ENCODE data around the gene PDE4B. TPM values are rescaled to one million over a fixed set of nuclear protein-coding genes. Genes with fewer than 3 reads are reported as not detected.

PDE4B gene
- total RNA-seq, 4 donors from 2014 or later = 5.2 to 16.6 (median 9.6) TPM

- no peak for DNase-seq (ENCODE audit: low spot score in 2 of 2)
- TF ChIP-seq POLR2A (IDR thresholded peaks at IDR 0.05) = no peak
- no peak for TF ChIP-seq CTCF (IDR thresholded peaks at IDR 0.05)
- no peak for TF ChIP-seq EP300 (IDR thresholded peaks at IDR 0.05)
- no peaks in the 10 kb centered on the region for H3K9me3 ChIP-seq
- H3K27me3 ChIP-seq = no peaks in the 10 kb centered on the region
- WGBS, 2 donors = 72 to 74% methylated on average over 4 of the region's 4 CpGs
- H3K4me1 ChIP-seq = no peaks in the 10 kb centered on the region
- no peaks in the 10 kb centered on the region for H3K36me3 ChIP-seq
- no peak overlapping the region for H3K4me3 ChIP-seq
- no peak overlapping the region for H3K27ac ChIP-seq
Observed at GRCh38 chr1:66069976-66070876, 277.5 kb downstream of the PDE4B start.

DNA sequence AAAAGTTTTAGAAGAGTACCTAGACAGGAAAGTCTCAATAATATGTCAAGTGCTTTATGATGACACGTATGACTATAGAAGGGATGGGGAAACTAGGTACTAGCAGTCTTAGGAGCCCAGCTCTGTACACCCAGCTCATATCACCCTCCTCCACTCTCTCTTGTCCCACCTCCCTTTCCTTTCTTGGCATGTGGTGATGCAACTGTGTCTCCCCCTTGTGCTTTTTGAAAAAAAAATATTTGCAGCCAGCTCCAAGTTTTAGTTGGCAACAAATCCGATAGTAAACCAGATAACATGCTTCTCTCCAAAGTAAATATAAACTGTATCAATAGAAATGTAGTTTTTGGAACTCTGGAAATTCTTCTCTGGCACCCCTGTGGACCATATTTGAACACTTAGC, 280.7 kb downstream of the PDE4B start:
- DNase-seq (ENCODE audit: low spot score in 2 of 2) = no peak
- Histone ChIP-seq H3K36me3 (no peaks in the 10 kb centered on the region), H3K9me3 (no peaks in the 10 kb centered on the region), H3K4me1 (no peaks in the 10 kb centered on the region), H3K4me3 (no peak overlapping the region), H3K27me3 (no peaks in the 10 kb centered on the region), H3K27ac (no peak overlapping the region)
- 44 to 47% methylated on average over 2 of the region's 2 CpGs for WGBS, 2 donors
- TF ChIP-seq POLR2A (IDR thresholded peaks at IDR 0.05) (no peak), CTCF (IDR thresholded peaks at IDR 0.05) (no peak), EP300 (IDR thresholded peaks at IDR 0.05) (no peak)

DNA sequence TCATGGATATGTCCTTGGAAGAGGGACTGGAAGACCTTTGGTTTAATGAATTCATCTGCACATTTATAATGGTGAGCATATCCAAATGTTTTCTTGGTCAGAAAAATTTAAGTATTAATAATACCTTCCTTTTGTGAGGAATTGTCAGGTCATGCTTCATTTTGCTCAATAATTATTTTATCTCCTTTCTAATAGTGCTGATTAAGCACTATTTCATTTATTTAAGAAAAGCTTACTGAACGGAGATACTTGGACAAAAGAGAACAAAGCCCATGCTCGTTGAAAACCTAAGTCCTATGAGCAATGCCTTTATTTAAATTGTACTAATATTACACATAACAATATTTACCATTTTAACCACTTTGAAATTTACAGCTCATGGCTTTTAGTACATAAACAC, 281.5 kb downstream of the PDE4B start:
- H3K27me3 ChIP-seq = no peaks in the 10 kb centered on the region
- no peaks in the 10 kb centered on the region for H3K36me3 ChIP-seq
- no peak for TF ChIP-seq EP300 (IDR thresholded peaks at IDR 0.05)
- TF ChIP-seq CTCF (IDR thresholded peaks at IDR 0.05) = no peak
- TF ChIP-seq POLR2A (IDR thresholded peaks at IDR 0.05) = no peak
- no peaks in the 10 kb centered on the region for H3K9me3 ChIP-seq
- no peak overlapping the region for H3K4me3 ChIP-seq
- H3K27ac ChIP-seq = no peak overlapping the region
- 83 to 84% methylated on average over 2 of the region's 2 CpGs for WGBS, 2 donors
- no peak for DNase-seq (ENCODE audit: low spot score in 2 of 2)
- H3K4me1 ChIP-seq = no peaks in the 10 kb centered on the region

- Histone ChIP-seq H3K27ac (no peak overlapping the region), H3K4me1 (no peaks in the 10 kb centered on the region), H3K27me3 (no peaks in the 10 kb centered on the region), H3K36me3 (no peaks in the 10 kb centered on the region), H3K9me3 (no peaks in the 10 kb centered on the region), H3K4me3 (no peak overlapping the region)
- no peak for DNase-seq (ENCODE audit: low spot score in 2 of 2)
- TF ChIP-seq EP300 (IDR thresholded peaks at IDR 0.05) (no peak), CTCF (IDR thresholded peaks at IDR 0.05) (no peak), POLR2A (IDR thresholded peaks at IDR 0.05) (no peak)
- 89% methylated on average over 6 of the region's 6 CpGs for WGBS, 2 donors
Observed at GRCh38 chr1:66078412-66078811, 285.7 kb downstream of the PDE4B start.

DNA sequence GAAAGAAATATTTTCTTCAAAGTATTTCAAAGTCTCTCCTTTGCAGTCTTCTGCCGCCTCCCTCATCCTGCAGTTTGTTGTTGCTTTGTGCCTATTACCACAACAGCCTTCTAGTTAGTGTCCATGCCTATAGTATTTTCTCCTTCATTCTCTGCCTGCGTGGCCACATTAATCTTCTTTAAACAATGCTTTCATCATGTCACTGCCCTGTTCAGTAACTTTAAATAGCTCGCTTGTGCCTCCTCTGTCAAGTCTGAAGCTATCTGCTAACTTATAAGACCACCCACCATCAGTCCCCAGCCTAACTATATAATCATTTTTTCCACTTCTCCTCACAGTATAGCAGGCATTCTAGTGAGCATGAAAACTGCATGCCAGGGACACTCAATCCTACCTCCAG, 290.3 kb downstream of the PDE4B start:
- no peaks in the 10 kb centered on the region for H3K36me3 ChIP-seq
- H3K4me3 ChIP-seq = no peak overlapping the region
- no peaks in the 10 kb centered on the region for H3K4me1 ChIP-seq
- 74 to 76% methylated on average over 3 of the region's 3 CpGs for WGBS, 2 donors
- no peaks in the 10 kb centered on the region for H3K27me3 ChIP-seq
- H3K9me3 ChIP-seq = no peaks in the 10 kb centered on the region
- no peak for DNase-seq (ENCODE audit: low spot score in 2 of 2)
- no peak overlapping the region for H3K27ac ChIP-seq
- TF ChIP-seq POLR2A (IDR thresholded peaks at IDR 0.05) = no peak
